ENCODE measurements around the gene TBATA. TPM values are rescaled to one million over a fixed set of nuclear protein-coding genes. Genes with fewer than 3 reads are reported as not detected.

The TBATA gene
- total and polyA plus RNA-seq, 4 donors: not detected

GRCh38 chr10:70784471-70784870 is 706 bp downstream of the TBATA start:
- H3K9me3 ChIP-seq (ENCODE audit: control insufficient read depth in 4 of 4, low read length in 3 of 4): no peaks in the 10 kb centered on the region
- no peak overlapping the region for H3K4me3 ChIP-seq (ENCODE audit: low read depth in 1 of 3, low read length in 3 of 3)
- no peaks in the 10 kb centered on the region for H3K27me3 ChIP-seq (ENCODE audit: control insufficient read depth in 4 of 4, insufficient read depth in 4 of 4, low read length in 3 of 4)
- no peak overlapping the region for H3K9ac ChIP-seq (ENCODE audit: low read depth in 1 of 2, low read length in 2 of 2)
- DNase-seq (ENCODE audit: low spot score): no peak
- H3K4me1 ChIP-seq (ENCODE audit: control insufficient read depth in 4 of 4, insufficient read depth in 4 of 4, low read length in 3 of 4): no peaks in the 10 kb centered on the region
- no peak overlapping the region for H3K27ac ChIP-seq (ENCODE audit: low read depth in 1 of 2, low read length in 2 of 2)
- no peaks in the 10 kb centered on the region for H3K36me3 ChIP-seq (ENCODE audit: control insufficient read depth in 4 of 4, insufficient read depth in 3 of 4, low read depth in 1 of 4, low read length in 3 of 4)
- WGBS: 87% methylated on average over 2 of the region's 2 CpGs
- TF ChIP-seq HNF4G (IDR thresholded peaks at IDR 0.05) (no peak), FOXA2 (IDR thresholded peaks at IDR 0.05) (no peak), MAX (IDR thresholded peaks at IDR 0.05) (no peak), TAF1 (conservative IDR thresholded peaks at IDR 0.05) (no peak), GABPA (IDR thresholded peaks at IDR 0.05 in 1 of 2, conservative IDR thresholded peaks at IDR 0.05 in 1 of 2) (no peak), FOXA1 (IDR thresholded peaks at IDR 0.05) (no peak), JUND (IDR thresholded peaks at IDR 0.05) (no peak), ZBTB33 (IDR thresholded peaks at IDR 0.05) (no peak), REST (IDR thresholded peaks at IDR 0.05) (no peak), RXRA (IDR thresholded peaks at IDR 0.05) (no peak), ATF3 (IDR thresholded peaks at IDR 0.05) (no peak), NR2F2 (IDR thresholded peaks at IDR 0.05) (no peak), SP1 (IDR thresholded peaks at IDR 0.05) (no peak), RAD21 (IDR thresholded peaks at IDR 0.05) (no peak), HNF4A (conservative IDR thresholded peaks at IDR 0.05) (no peak)

GRCh38 chr10:70784016-70784415 is 1.2 kb downstream of the TBATA start:
- Histone ChIP-seq H3K27ac (ENCODE audit: low read depth in 1 of 2, low read length in 2 of 2) (no peak overlapping the region), H3K27me3 (ENCODE audit: control insufficient read depth in 4 of 4, insufficient read depth in 4 of 4, low read length in 3 of 4) (no peaks in the 10 kb centered on the region), H3K9ac (ENCODE audit: low read depth in 1 of 2, low read length in 2 of 2) (no peak overlapping the region), H3K36me3 (ENCODE audit: control insufficient read depth in 4 of 4, insufficient read depth in 3 of 4, low read depth in 1 of 4, low read length in 3 of 4) (no peaks in the 10 kb centered on the region), H3K9me3 (ENCODE audit: control insufficient read depth in 4 of 4, low read length in 3 of 4) (no peaks in the 10 kb centered on the region), H3K4me3 (ENCODE audit: low read depth in 1 of 3, low read length in 3 of 3) (no peak overlapping the region), H3K4me1 (ENCODE audit: control insufficient read depth in 4 of 4, insufficient read depth in 4 of 4, low read length in 3 of 4) (no peaks in the 10 kb centered on the region)
- no peak for TF ChIP-seq GABPA (IDR thresholded peaks at IDR 0.05 in 1 of 2, conservative IDR thresholded peaks at IDR 0.05 in 1 of 2)
- TF ChIP-seq CTCF (IDR thresholded peaks at IDR 0.05; ENCODE audit: low read depth, low read length, missing input control): no peak
- TF ChIP-seq RXRA (IDR thresholded peaks at IDR 0.05): no peak
- no peak for TF ChIP-seq EGR1 (IDR thresholded peaks at IDR 0.05; ENCODE audit: low read depth in 2 of 2)
- no peak for TF ChIP-seq JUND (IDR thresholded peaks at IDR 0.05)
- no peak for TF ChIP-seq SP1 (IDR thresholded peaks at IDR 0.05)
- 75% methylated on average over 5 of the region's 5 CpGs for WGBS
- DNase-seq (ENCODE audit: low spot score): no peak

Measured in liver (tissue), 9 donors.